ENCODE results near the gene RPL7A. TPM values are rescaled to one million over a fixed set of nuclear protein-coding genes. Genes with fewer than 3 reads are reported as not detected.
A peak's percentile ranks its signal among the peaks of the same experiment; 100 is the strongest.
"Not testable (repeated sequence)": the region's sequence is repeated elsewhere in the genome, so short reads cannot be mapped to it uniquely, and the experiment has no call there.

RPL7A gene
- 2,045 and 2,098 TPM in 2 replicates for total RNA-seq
- long read RNA-seq, transcript RPL7A-202 (8 exons, 891 nt): major isoform, 769 of 1,095 reads
- long read RNA-seq, transcript RPL7A-204 (7 exons, 1,164 nt): minor isoform, 5 of 1,095 reads
- long read RNA-seq, partial matches to known transcripts: 296 of 1,095 reads
- long read RNA-seq, other reads (novel, unspliced or antisense): 23 of 1,095 reads

DNA sequence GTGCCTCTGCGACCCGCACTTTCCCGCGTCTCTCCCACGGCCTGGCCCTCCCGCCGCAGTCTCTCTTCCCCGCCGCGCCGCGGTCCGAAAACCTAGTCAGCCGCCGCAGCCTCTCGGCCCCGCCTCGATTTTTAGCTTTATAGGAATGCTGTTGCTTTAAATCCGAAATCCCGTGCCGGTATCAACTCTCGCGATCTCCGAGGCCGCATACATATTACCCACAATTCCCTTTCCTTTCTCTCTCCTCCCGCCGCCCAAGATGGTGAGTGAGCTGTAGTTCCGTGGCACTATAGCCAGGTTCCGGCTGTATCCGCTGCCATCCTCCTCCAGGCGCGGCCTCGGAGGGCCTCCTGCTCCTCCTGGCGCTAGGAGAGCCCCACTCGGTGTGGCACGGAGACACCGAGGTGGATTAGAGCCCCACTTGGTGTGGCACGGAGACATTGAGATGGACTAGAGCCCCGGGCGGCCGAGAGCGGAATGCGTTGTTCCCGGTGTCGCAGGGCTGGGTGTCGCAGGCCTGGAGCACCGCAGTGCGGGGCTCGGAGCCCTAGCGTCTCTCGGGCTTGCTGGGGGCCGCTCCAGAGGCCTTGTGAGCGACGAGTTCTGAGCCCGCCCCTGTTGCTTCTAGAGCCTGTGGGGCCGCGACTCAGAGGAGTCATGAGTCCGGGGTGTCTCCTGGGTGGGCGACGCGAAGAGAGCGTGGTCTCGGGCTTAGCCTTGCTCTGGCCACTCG, at the start of gene RPL7A, which contains the start of gene MED22:
RPL7A (plus strand) TSS at position 234 of the 733 bp plus-strand sequence; CDS start at position 260, 26 bp downstream.
MED22 (minus strand) TSS at position 147 of the 733 bp plus-strand sequence. CDS start 1,469 bp downstream, outside the sequence.
- no peaks in the 10 kb centered on the region for H3K9me3 Mint-ChIP-seq (ENCODE audit: low read depth)
- H3K27ac Mint-ChIP-seq: peak within 1 kb of the TSS; percentile 100
- no peaks in the 10 kb centered on the region for H3K27me3 Mint-ChIP-seq
- peak; percentile 76 for DNase-seq (ENCODE audit: low spot score, unreplicated experiment)
- peak; percentile 25 for TF ChIP-seq CTCF (IDR thresholded peaks at IDR 0.05; ENCODE audit: unreplicated experiment)
- peaks cover 27% of the 10 kb centered on the region for H3K36me3 Mint-ChIP-seq (ENCODE audit: insufficient read depth)
- peaks cover 24% of the 10 kb centered on the region for H3K4me1 Mint-ChIP-seq (ENCODE audit: low read depth)
- H3K4me3 Mint-ChIP-seq (ENCODE audit: low read depth): peak within 1 kb of the TSS; percentile 100

DNA sequence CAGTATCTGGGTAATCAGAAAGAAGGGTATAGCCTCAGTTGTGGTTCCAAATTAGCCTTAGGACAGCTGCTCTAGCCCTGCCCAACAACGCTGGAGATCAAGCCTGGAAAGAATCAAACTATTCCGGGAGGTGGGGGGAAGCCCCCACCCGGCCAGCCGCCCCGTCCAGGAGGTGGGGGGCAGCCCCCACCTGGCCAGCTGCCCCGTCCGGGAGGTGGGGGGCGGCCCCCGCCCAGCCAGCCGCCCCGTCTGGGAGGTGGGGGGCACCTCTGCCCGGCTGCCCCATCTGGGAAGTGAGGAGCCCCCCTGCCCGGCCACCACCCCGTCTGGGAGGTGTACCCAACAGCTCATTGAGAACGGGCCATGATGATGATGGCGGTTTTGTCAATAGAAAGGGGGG, 48.0 kb upstream of the RPL7A start:
- H3K9me3 Mint-ChIP-seq (ENCODE audit: low read depth); H3K27ac Mint-ChIP-seq; H3K36me3 Mint-ChIP-seq (ENCODE audit: insufficient read depth); DNase-seq (ENCODE audit: low spot score, unreplicated experiment); H3K4me3 Mint-ChIP-seq (ENCODE audit: low read depth); H3K27me3 Mint-ChIP-seq; H3K4me1 Mint-ChIP-seq (ENCODE audit: low read depth): not testable (repeated sequence)

GRCh38 chr9:133301253-133302230, 46.5 kb upstream of the RPL7A start:
- Mint-ChIP-seq H3K4me1 (ENCODE audit: low read depth) (peaks cover 5% of the 10 kb centered on the region), H3K27me3 (peaks cover 14% of the 10 kb centered on the region), H3K9me3 (ENCODE audit: low read depth) (no peaks in the 10 kb centered on the region), H3K27ac (peak overlapping the region; percentile 47), H3K36me3 (ENCODE audit: insufficient read depth) (no peaks in the 10 kb centered on the region), H3K4me3 (ENCODE audit: low read depth) (no peak overlapping the region)
- DNase-seq (ENCODE audit: low spot score, unreplicated experiment): no peak
- TF ChIP-seq CTCF (IDR thresholded peaks at IDR 0.05; ENCODE audit: unreplicated experiment): no peak

DNA sequence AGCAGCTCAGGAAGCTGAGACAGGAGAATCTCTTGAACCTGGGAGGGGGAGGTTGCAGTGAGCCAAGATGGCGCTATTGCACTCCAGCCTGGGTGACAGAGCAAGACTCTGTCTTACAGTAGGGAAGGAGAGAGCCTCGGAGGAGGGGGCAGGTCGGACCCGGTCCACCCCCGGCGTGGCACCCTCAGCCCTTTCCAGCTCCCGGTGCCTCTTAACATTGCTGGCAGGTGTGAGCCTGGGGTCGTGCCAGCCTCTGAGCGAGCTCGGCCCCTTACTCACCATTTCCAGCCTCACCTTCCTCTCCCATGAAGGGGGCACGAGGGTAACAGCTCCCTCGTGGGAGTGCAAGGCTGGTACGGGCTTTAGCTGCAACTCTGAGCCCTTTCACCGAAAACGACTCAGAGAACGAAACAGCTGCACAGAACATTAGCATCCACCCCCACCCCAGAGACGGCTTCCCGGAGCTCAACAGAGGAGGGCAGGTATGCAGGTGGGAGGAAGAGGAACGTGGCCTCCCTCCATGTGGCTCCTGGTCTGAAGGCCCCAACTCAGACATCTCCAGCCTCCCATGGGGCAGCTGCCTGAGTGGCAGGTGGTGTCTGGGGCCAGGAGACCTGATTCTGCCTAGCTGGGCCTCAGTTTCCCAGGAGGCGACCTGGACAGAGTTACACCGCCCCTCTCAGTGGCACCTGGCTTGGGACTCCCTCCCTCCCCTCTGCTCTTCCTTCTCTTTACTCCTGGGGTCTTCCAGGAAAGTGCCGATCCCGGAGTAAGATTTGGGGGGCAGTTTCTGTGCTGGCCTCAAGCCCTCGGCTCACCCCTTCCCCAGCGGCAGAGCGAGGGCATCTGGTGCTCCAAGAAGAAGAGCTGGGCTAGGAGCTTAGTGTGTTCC, 44.5 kb upstream of the RPL7A start:
- Mint-ChIP-seq H3K4me1 (ENCODE audit: low read depth) (peaks cover 5% of the 10 kb centered on the region), H3K4me3 (ENCODE audit: low read depth) (no peak overlapping the region), H3K27me3 (peaks cover 23% of the 10 kb centered on the region), H3K27ac (no peak overlapping the region), H3K9me3 (ENCODE audit: low read depth) (no peaks in the 10 kb centered on the region), H3K36me3 (ENCODE audit: insufficient read depth) (no peaks in the 10 kb centered on the region)
- no peak for TF ChIP-seq CTCF (IDR thresholded peaks at IDR 0.05; ENCODE audit: unreplicated experiment)
- DNase-seq (ENCODE audit: low spot score, unreplicated experiment): no peak

- TF ChIP-seq CTCF (IDR thresholded peaks at IDR 0.05; ENCODE audit: unreplicated experiment): no peak
- Mint-ChIP-seq H3K4me1 (ENCODE audit: low read depth) (peaks cover 5% of the 10 kb centered on the region), H3K9me3 (ENCODE audit: low read depth) (no peaks in the 10 kb centered on the region), H3K4me3 (ENCODE audit: low read depth) (no peak overlapping the region), H3K36me3 (ENCODE audit: insufficient read depth) (no peaks in the 10 kb centered on the region), H3K27ac (no peak overlapping the region), H3K27me3 (peaks cover 23% of the 10 kb centered on the region)
- no peak for DNase-seq (ENCODE audit: low spot score, unreplicated experiment)
Observed at GRCh38 chr9:133304158-133304470, 43.9 kb upstream of the RPL7A start.
